Coronary artery (tissue), 2 donors: ENCODE results near the gene SYNC.

Source experiments
- DNase-seq: peaks from one replicate; pipeline ENCODE4 v3.0.0-alpha.2; 2017; ENCODE audit warnings: low spot score
- H3K27ac ChIP-seq, 2 donors: fragments of 200-600 bp; sonication (generic); one replicate each; pipeline ENCODE4 v1.5.1; 2016 to 2019
- H3K4me3 ChIP-seq: fragments of 200-600 bp; sonication (generic); 2 replicates; pipeline ENCODE4 v1.5.1; 2016; ENCODE audit warnings: mild to moderate bottlenecking, moderate library complexity
- CTCF ChIP-seq: fragments of 200-600 bp; sonication (generic); IDR thresholded peaks from one replicate; pipeline ENCODE4 v1.5.1; 2019; ENCODE audit warnings: antibody characterized with exemption

The SYNC gene

GRCh38 chr1:32724678-32725614 lies 22.4 kb upstream of the SYNC start:
- Histone ChIP-seq H3K4me3 (no peak overlapping the region), H3K27ac (peak overlapping the region in 1 of 2 donors; percentile 45)
- peak; percentile 79 for DNase-seq
- no peak for TF ChIP-seq CTCF

GRCh38 chr1:32719681-32720275 lies 17.2 kb upstream of the SYNC start:
- no peak overlapping the region for H3K27ac ChIP-seq
- no peak for DNase-seq
- H3K4me3 ChIP-seq, result no peak overlapping the region
- no peak for TF ChIP-seq CTCF

- TF ChIP-seq CTCF, result no peak
- Histone ChIP-seq H3K27ac (no peak overlapping the region), H3K4me3 (no peak overlapping the region)
- DNase-seq, result no peak
Measured at GRCh38 chr1:32718527-32718926, 16.0 kb upstream of the SYNC start.

GRCh38 chr1:32718036-32718435 lies 15.5 kb upstream of the SYNC start:
- H3K4me3 ChIP-seq, result no peak overlapping the region
- TF ChIP-seq CTCF, result no peak
- H3K27ac ChIP-seq, result no peak overlapping the region
- no peak for DNase-seq

GRCh38 chr1:32717503-32717902 lies 14.9 kb upstream of the SYNC start:
- TF ChIP-seq CTCF, result no peak
- H3K27ac ChIP-seq, result no peak overlapping the region
- DNase-seq, result no peak

GRCh38 chr1:32716312-32717148 lies 14.0 kb upstream of the SYNC start:
- no peak overlapping the region for H3K4me3 ChIP-seq
- TF ChIP-seq CTCF, result no peak
- H3K27ac ChIP-seq, result no peak overlapping the region
- no peak for DNase-seq

More at GRCh38 chr1:32717503-32717902, 14.9 kb upstream of the SYNC start:
- H3K4me3 ChIP-seq, result no peak overlapping the region
